ENCODE results near the gene CD72. TPM values are rescaled to one million over a fixed set of nuclear protein-coding genes. Genes with fewer than 3 reads are reported as not detected.

Gene CD72
- total RNA-seq, 2 donors from 2014 or later, result 7.0 to 8.8 TPM

- ATAC-seq (no peak), DNase-seq (ENCODE audit: low spot score) (no peak)
- Mint-ChIP-seq H3K4me1 (ENCODE audit: low read depth in 2 of 2) (peaks cover 11 to 24% of the 10 kb centered on the region in 2 donors), H3K27me3 (no peaks in the 10 kb centered on the region), H3K4me3 (no peak overlapping the region), H3K9me3 (no peaks in the 10 kb centered on the region), H3K36me3 (no peaks in the 10 kb centered on the region), H3K27ac (no peak overlapping the region)
Measured at GRCh38 chr9:35560625-35561337, 57.4 kb downstream of the CD72 start.

Other genes starting within 250 kb of the CD72 start
- 1 to 10 TPM; 5.6 to 8.3 TPM for gene RUSC2, start 128.3 kb downstream of the CD72 start, total RNA-seq
- gene TESK1, start 13.2 kb downstream of the CD72 start, total RNA-seq, result 10 to 100 TPM; 41.4 to 43.3 TPM
- gene SIT1, start 32.5 kb upstream of the CD72 start, total RNA-seq, result 1 to 10 TPM; 3.5 to 7.1 TPM
- 1,000 to 10,000 TPM; 3,856 to 4,437 TPM for gene RMRP, start 39.6 kb upstream of the CD72 start, total RNA-seq
- gene CCDC107, start 39.9 kb upstream of the CD72 start, total RNA-seq, result 10 to 100 TPM; 12.0 to 21.5 TPM
- gene ARHGEF39, start 46.8 kb upstream of the CD72 start, total RNA-seq, result 10 to 100 TPM in 1 of 2 donors, 1 to 10 TPM in 1; 4.6 to 14.2 TPM
- not detected for gene CA9, start 55.5 kb upstream of the CD72 start, total RNA-seq
- gene TPM2, start 71.5 kb upstream of the CD72 start, total RNA-seq, result 1 to 10 TPM; 1.4 to 5.9 TPM
- 100 to 1,000 TPM; 490 to 539 TPM for gene TLN1, start 113.8 kb upstream of the CD72 start, total RNA-seq
- gene CREB3, start 114.3 kb upstream of the CD72 start, total RNA-seq, result 10 to 100 TPM; 29.4 to 35.7 TPM
- 10 to 100 TPM; 68.4 to 81.4 TPM for gene GBA2, start 130.8 kb upstream of the CD72 start, total RNA-seq
- 10 to 100 TPM; 17.9 to 19.6 TPM for gene RGP1, start 130.9 kb upstream of the CD72 start, total RNA-seq
- not detected for gene MSMP, start 135.9 kb upstream of the CD72 start, total RNA-seq
- 10 to 100 TPM in 1 of 2 donors, 1 to 10 TPM in 1; 5.0 to 11.3 TPM for gene NPR2, start 173.2 kb upstream of the CD72 start, total RNA-seq
- 1 to 10 TPM in 1 of 2 donors, under 1 TPM in 1; 0.19 to 1.6 TPM for gene SPAG8, start 193.8 kb upstream of the CD72 start, total RNA-seq
- 10 to 100 TPM; 40.8 to 46.8 TPM for gene HINT2, start 196.6 kb upstream of the CD72 start, total RNA-seq
- gene FAM221B, start 210.3 kb upstream of the CD72 start, total RNA-seq, result not detected
- gene TMEM8B, start 210.8 kb upstream of the CD72 start, total RNA-seq, result 1 to 10 TPM; 1.8 TPM

Measured in natural killer cell treated with Interleukin-12 subunit alpha and Interleukin-12 subunit beta and Interleukin-15 and Interleukin-18, amount 100 ng/mL, for 72 hours (primary cell).